Transverse colon (tissue), 4 donors: Measurements from ENCODE around the gene OVCH1. TPM values are rescaled to one million over a fixed set of nuclear protein-coding genes. Genes with fewer than 3 reads are reported as not detected.

ENCODE experiments used
- total RNA-seq, 4 donors: library from RNA; depleted of rRNA; stranded (reverse); fragments of >200 nt; gene quantifications; one replicate each; pipeline ENCODE4 v1.1.0, GENCODE V29; 2016

Gene OVCH1
- total RNA-seq, 4 donors from 2014 or later, result 0.37 TPM; not detected in 3

Other genes starting within 250 kb of the OVCH1 start
- gene ERGIC2, start 116.5 kb downstream of the OVCH1 start, total RNA-seq, result 10 to 100 TPM in 3 of 4 donors, 1 to 10 TPM in 1; 2.6 to 24.7 (median 20.6) TPM